HuH-7.5 (cell line): ENCODE results near the gene ZMIZ1.

Source experiments
- DNase-seq: peaks from one replicate; pipeline ENCODE4 v3.0.0; 2011; ENCODE audit warnings: low spot score

The ZMIZ1 gene

GRCh38 chr10:79079490-79080355 lies 11.0 kb downstream of the ZMIZ1 start:
- DNase-seq = no peak

DNA sequence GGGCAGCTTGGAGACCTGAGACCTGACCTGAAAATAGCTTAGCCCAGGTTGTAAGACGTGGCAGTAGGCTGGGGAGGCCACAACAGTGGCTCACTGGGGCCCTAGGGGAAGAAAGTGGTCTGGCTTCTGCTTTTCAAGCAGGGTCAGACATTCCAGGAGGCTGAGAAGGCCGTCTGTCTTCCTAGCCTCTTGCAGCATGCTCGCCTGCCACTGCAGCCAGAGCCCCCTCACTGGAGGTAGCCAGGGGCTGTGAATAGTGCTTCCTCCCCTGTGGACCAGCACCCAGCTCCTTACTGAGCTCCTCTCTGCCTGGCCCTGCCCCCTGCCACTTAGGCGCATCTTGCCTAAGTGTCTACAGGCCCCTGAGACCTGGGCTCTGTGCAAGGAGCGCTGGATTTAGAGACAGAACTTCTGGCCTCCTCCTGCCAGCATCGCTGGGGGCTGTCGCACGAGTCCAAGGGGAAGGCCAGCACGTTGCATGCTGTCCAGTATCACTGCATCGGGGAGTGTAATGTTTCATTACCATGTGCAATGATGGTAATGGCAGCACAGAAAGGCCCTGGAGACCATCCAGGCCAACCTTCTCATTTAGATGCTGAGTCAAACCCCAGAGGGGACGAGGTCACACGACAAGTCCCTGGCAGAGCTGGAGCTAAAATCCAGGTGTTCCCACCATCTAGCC lies 12.7 kb downstream of the ZMIZ1 start:
- DNase-seq = no peak

- DNase-seq = no peak
These were observed 13.2 kb downstream of the ZMIZ1 start for GRCh38 chr10:79082035-79082373.

DNA sequence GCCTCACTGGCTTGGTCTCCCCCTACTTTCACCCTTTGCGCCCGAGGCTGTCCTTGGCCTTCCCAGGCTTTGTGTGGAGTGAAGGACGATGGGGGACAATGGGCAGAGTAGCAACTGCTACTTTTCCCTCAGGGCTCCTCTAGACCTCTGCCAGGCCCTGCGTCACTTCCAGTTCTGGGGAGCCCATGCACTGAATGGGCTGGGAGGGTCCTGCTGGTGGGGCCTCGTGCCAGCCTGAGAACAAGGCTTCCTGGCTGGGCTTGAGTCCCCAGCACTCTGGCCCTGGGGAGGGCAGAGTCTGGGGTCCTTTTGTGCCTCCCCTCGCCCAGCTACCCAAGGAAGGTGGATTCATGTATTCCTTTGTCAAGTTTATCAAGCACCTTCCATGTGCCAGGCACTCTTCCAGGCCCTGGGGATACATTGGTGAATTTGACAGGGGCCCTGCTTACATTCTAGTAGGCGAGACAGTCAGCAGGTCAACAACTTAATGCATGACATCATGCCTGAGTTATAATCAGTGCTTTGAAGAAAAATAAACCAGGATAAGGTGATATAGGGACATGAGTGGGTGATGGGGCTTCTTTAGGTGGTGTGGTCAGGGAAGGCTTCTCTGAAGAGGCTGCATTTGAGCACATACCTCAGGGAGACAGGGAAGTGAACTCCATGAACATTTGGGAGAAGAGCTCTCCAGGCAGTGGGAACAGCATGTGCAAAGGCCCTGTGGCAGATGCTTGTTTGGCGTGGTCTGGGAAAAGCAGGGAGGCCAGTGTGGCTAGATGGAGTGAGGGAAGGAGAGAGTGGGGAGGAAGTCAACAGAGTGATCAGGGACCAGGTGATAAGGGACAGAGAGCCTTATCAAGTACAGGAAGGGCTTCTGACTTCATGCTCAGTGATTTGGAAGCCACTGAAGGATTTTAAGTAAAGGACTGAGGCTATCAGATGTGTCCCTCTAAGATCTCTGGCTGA lies 14.1 kb downstream of the ZMIZ1 start:
- no peak for DNase-seq

DNA sequence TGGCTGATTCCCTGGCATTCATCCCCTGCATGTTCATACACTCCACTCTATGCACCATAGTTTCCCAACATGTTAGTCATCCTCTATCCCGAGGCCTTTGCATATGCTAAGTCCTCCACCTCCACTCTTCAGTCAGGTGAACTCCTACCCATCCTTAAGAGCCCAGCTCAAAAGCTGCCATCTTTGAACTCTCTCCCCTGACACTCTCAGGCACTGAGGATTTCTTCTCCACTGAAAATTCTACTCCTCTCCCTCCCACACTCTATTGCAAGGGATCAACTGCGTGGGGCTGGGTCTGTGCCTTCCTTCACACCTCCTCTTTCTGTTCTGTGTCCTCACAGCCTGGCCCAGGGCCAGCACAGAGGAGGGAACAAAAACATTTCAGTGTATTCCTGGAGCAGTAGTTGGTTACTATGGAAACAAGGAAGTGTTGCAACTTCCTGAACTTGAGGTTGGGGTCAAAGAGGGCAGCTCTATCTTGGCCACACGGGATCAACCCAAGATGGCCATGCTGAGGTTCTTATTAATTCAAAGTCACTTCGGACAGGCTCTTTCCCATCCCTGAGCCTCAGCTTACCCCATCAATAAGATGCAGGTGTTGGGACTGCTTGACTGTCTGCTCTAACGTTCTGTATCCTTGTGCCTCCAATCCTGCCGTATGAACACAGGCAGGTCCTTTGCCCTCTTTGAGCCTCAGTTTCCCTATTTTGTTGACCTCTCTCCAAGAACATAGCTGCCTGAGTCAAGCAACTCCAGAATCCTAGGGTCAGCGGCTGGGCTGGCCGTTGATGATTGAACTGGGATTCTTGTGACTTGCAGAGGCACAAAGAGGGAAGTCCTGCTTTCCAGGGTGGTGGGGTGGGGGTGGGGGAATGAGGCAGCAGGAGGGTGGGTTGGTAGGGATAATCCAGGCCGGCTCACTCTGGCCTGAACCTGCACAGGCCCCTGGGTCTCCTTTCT lies 15.5 kb downstream of the ZMIZ1 start:
- DNase-seq = peak; percentile 69

- DNase-seq = no peak
These were observed 16.3 kb downstream of the ZMIZ1 start for GRCh38 chr10:79084972-79085597.

DNA sequence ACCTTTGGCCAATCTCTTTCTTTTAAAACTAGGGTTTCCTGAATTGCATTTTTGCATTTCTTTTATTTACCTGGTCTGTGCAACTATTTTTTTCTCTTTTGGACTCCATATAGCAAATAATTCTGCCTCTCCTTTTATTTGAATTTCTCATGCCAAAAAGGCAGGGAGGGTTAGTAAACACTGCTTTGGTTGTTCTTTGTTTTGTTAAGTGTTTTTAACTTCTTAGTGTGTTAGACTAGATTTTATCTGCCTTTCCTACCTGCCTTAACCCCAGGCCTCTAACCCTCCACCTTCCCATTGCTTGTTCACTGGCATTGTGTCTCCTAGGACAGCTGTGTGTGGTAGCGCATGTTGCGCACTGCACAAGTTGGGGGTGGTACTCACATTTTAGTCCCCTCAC lies 18.1 kb downstream of the ZMIZ1 start:
- no peak for DNase-seq

DNA sequence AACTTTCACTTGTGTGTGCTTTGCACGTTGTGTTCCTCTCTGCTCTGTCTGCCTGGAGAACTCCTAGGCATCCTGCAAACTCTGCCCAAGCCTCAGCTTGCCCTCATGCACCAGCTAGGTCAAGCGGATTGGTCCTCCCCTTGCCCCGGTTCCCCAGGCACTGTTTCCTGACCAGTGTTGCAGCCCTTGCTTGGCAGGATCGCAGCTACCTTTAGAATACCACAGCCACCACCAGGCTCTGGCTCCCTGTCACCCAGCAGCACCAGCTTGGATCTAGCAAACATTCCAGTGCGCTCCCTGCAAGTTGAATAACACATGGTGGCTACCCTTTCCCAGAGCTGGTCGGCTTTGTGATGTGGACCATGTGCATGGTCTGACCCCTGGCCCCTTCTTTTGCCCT lies 19.0 kb downstream of the ZMIZ1 start:
- no peak for DNase-seq

DNA sequence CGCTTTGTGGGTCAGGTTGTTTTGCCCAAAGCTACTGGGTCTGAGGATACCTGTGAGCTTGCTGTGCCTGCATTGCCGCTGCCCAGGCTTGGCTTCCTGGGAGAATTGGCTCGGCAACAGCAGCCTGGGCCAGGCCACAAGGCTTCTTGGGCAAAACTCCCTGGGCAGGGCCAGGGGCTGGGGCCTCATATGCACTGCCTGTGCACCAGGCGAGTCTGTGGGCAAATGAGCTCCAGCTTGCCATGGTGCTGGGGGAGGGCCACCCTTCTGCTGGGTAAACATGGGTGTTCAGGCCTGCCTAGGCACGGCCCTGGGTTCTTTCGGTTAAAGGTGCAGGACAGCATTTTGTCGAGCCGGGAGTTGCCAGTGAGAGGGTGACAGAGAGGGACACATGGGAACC lies 19.4 kb downstream of the ZMIZ1 start:
- DNase-seq = no peak

DNA sequence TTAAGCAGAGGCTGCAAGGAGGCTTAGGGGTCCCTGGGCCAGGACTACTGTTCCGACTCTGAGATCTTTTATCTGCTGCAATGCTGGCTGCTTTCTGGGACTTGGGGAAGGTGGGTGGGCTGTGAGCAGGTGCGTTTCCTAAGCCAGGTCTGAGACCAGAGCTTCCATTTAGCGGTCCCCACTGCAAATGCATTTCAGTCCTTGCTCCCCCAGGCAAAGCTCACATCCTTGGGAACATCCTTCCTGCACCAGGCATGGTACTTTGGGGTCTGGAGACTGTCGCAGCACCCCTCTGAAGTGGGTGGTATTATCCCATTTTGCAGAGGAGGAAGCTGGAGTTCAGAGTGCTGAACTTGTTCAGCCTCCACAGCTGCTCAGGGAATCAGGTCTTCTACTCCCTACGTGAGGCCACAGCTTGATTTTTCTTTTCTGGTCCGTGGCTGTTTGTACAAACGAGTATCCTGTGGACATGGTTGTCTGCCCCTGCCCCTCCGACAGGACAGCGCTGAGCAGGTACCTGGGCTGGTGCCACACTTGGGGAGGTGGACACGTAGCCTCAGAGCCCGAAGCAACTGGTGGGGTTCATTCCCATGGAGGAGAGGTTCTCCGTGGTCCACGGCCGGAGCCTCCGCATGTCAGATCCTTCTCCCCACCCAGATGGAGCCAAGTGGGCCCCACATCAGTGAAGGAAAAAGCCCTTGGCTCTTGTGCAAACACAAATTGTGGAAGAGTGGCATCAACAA lies 20.0 kb downstream of the ZMIZ1 start:
- DNase-seq = no peak

GRCh38 chr10:79089632-79090031 lies 20.9 kb downstream of the ZMIZ1 start:
- DNase-seq = no peak

GRCh38 chr10:79090134-79090803 lies 21.5 kb downstream of the ZMIZ1 start:
- DNase-seq = no peak

DNA sequence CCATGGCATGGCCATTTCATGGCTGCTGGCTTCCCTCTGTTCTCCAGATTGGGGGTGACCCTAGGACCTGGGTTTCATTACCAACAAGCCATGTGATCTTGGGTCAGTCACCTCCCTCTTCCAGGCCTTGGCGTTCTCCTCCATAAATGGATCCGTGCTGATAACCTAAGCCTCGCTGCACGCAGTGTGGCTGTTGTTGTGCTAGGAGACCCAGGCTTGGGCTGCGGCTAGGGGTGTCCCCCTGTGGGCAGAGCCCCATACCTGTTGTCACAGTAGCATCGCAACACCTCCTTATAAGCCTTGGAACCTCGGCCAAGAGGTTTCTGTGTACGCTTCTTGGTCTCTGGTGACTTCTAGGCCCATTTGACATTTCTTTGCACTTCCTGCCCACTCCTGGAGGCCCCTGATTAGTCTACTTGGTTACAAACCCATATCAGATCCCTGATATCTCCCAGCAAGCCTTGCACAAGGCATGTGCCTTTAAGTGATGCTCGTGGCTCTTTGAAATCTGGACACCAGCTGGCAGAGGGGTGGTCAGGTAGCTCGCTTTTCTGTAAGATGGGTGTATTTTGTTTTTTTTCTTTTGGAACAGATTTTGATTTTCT lies 23.6 kb downstream of the ZMIZ1 start:
- DNase-seq = no peak

- peak; percentile 65 for DNase-seq
These were observed 25.1 kb downstream of the ZMIZ1 start for GRCh38 chr10:79093658-79094411.

DNA sequence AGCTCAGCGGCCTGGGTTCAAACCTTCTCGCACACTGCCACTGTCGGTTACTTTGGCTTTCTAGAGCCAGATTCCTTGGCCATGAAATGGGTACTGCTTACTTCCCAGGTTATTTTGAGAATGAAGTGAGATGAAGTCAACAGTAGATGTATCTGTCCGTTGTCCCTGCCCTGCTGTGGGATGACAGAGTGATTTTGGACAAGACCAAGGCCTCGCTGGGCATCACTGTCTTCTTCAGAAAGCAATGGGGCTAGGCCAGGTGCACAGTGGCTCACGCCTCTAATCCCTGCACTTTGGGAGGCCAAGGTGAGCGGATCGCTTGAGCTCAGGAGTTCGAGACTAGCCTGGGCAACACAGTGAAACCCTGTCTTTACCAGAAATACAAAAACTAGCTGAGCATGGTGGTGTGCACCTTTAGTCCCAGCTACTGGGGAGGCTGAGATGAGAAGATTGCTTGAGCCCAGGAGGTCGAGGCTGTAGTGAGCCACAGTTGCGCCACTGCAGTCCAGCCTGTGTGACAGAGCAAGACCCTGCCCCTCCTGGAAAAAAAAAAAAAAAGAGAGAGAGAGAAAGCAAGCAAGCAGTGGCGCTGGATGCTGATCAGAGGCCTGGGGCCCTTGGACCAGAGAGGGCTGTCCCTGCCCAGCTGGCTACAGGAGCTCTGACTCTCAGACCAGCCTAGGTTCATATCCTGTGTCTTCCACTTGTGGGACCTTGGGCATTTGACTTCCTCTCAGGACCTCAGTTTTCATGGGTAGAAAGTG lies 25.8 kb downstream of the ZMIZ1 start:
- no peak for DNase-seq

GRCh38 chr10:79095316-79095715 lies 26.6 kb downstream of the ZMIZ1 start:
- DNase-seq = no peak

GRCh38 chr10:79096514-79096913 lies 27.7 kb downstream of the ZMIZ1 start:
- no peak for DNase-seq
